Measurements from ENCODE around the gene EPHA4.

DNA sequence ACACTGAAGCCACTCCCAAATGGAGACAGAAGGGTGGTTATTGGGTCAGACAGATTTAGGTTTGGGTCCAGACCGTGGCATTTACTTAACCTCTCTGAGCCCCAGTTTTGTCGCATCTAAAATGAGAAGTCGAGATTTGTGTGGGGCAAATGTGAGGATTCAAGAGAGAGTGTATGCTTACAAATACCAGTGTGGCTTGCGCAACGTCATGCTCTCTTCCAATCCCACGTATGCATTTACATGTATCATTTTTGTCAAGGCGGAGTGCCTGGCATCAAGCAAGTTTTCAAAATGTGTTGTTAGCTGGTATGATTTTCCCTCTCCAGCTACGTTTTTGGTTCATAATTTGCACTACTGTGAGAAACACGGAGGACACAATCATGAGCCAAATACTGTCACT lies 197.9 kb downstream of the EPHA4 start:
- TF ChIP-seq POLR2A (IDR thresholded peaks at IDR 0.05): no peak
- TF ChIP-seq, protein P1, sequence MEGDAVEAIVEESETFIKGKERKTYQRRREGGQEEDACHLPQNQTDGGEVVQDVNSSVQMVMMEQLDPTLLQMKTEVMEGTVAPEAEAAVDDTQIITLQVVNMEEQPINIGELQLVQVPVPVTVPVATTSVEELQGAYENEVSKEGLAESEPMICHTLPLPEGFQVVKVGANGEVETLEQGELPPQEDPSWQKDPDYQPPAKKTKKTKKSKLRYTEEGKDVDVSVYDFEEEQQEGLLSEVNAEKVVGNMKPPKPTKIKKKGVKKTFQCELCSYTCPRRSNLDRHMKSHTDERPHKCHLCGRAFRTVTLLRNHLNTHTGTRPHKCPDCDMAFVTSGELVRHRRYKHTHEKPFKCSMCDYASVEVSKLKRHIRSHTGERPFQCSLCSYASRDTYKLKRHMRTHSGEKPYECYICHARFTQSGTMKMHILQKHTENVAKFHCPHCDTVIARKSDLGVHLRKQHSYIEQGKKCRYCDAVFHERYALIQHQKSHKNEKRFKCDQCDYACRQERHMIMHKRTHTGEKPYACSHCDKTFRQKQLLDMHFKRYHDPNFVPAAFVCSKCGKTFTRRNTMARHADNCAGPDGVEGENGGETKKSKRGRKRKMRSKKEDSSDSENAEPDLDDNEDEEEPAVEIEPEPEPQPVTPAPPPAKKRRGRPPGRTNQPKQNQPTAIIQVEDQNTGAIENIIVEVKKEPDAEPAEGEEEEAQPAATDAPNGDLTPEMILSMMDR (IDR thresholded peaks at IDR 0.05): no peak

Measured in thyroid gland (tissue), 4 donors.